Measurements from ENCODE around the gene SLC9A8. TPM values are rescaled to one million over a fixed set of nuclear protein-coding genes. Genes with fewer than 3 reads are reported as not detected.

SLC9A8 gene
- total and polyA plus RNA-seq, 2 of the 8 experiments (the other 6 are each of a cell fraction or from before 2014, with no cell fraction given) = 3.2 to 6.2 TPM

DNA sequence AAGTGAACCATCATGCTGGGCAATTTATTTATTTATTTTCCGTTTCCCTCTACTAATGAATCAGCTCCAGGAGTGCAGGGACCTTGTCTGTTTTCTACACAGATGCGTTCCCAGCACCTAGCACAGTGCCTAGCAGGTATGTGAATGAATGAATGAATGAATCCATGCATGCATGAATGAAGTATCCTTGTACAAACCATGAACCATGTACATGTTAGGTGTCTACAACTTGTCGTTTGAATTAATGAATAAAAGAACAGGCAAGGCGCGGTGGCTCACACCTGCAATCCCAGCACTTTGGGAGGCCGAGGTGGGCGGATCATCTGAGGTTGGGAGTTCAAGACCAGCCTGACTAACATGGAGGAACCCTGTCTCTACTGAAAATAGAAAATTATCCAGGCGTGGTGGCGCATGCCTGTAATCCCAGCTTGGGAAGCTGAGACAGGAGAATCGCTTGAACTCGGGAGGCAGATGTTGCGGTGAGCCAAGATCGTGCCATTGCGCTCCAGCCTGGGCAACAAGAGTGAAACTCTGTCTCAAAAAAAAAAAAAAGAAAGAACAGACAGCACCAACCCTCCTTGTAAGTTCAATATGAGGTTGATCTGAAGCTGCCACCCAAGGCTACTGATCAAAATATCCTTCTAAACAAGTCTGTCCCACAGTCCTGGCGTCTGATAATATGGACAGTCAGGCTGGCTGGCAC is 27.3 kb upstream of the SLC9A8 start (continued):
- TF ChIP-seq JUND (IDR thresholded peaks at IDR 0.05; ENCODE audit: low read length) (no peak), YY1 (IDR thresholded peaks at IDR 0.05; ENCODE audit: low read depth, low read length) (no peak), TEAD4 (IDR thresholded peaks at IDR 0.05; ENCODE audit: low read depth, low read length) (no peak)

Measured in H1 (cell line).